GM12891 (cell line): Measurements from ENCODE around the gene SPON1.

Experiments
- PAX5 ChIP-seq: IDR thresholded peaks from 2 replicates; pipeline ENCODE4 v1.6.1; 2011; ENCODE audit warnings: low read length, moderate library complexity, mild to moderate bottlenecking; ENCODE audit not compliant: insufficient read depth, severe bottlenecking
- POLR2A ChIP-seq: IDR thresholded peaks from 2 replicates; pipeline ENCODE4 v1.6.1; 2011; ENCODE audit warnings: low read depth, low read length, control low read depth
- POLR2AphosphoS5 ChIP-seq: IDR thresholded peaks from 2 replicates; pipeline ENCODE4 v1.6.1; 2011; ENCODE audit warnings: low read depth, low read length, control low read depth
- POU2F2 ChIP-seq: IDR thresholded peaks from 2 replicates; pipeline ENCODE4 v1.6.1; 2011; ENCODE audit warnings: low read depth, mild to moderate bottlenecking, control low read depth, low read length, moderate library complexity
- SPI1 ChIP-seq: IDR thresholded peaks from 2 replicates; pipeline ENCODE4 v1.6.1; 2011; ENCODE audit warnings: low read depth, low read length, control low read depth
- TAF1 ChIP-seq: IDR thresholded peaks from 2 replicates; pipeline ENCODE4 v1.6.1; 2011; ENCODE audit warnings: low read depth, low read length, control low read depth

DNA sequence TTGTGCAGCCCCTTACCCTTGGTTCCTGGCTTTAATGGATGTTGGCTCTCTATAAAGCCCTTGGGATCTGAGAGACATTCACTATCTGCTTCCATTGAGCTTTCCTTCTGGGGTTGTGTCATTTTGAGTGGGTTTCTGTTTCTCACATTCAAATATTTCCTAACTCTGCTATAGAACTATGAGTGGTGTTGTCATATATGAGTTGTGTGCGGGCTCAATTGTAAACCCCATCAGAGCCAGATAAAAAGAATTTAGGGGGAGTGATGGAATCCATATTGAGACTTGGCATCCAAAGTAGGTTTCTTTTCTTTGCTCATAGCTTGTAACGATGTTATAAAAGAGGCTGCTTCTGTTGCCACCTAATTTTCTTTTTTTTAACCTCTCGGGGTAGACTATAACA lies 41.8 kb upstream of the SPON1 start:
- TF ChIP-seq POLR2AphosphoS5, result no peak
- TF ChIP-seq SPI1, result no peak
- TF ChIP-seq POLR2A, result no peak
- no peak for TF ChIP-seq TAF1
- no peak for TF ChIP-seq PAX5
- no peak for TF ChIP-seq POU2F2
